KOPT-K1 (cell line): ENCODE measurements around the gene CTRL.

Experiments used
- H3K27ac ChIP-seq: fragments of 200-600 bp; sonication (generic); 2 replicates; pipeline ENCODE4 v1.5.1; 2016; ENCODE audit warnings: antibody characterized with exemption, mild to moderate bottlenecking, low read depth, low read length; ENCODE audit not compliant: poor library complexity, severe bottlenecking
- H3K36me3 ChIP-seq: fragments of 200-600 bp; sonication (generic); 2 replicates; pipeline ENCODE4 v1.5.1; 2017; ENCODE audit warnings: antibody characterized with exemption, mild to moderate bottlenecking, low read length, moderate library complexity; ENCODE audit not compliant: insufficient read depth
- H3K9me3 ChIP-seq: fragments of 200-600 bp; sonication (generic); 2 replicates; pipeline ENCODE4 v1.5.1; 2017; ENCODE audit warnings: antibody characterized with exemption, low read length, mild to moderate bottlenecking; ENCODE audit not compliant: insufficient read depth, poor library complexity, severe bottlenecking

CTRL gene

GRCh38 chr16:67966549-67967182 lies 35.0 kb upstream of the CTRL start:
- Histone ChIP-seq H3K36me3 (peaks cover 17% of the 10 kb centered on the region; the same call in 1 of the 2 replicates), H3K9me3 (no peaks in the 10 kb centered on the region), H3K27ac (no peak overlapping the region)

GRCh38 chr16:67965668-67966548 lies 34.2 kb upstream of the CTRL start:
- Histone ChIP-seq H3K9me3 (no peaks in the 10 kb centered on the region), H3K36me3 (peaks cover 24% of the 10 kb centered on the region; the same call in 1 of the 2 replicates), H3K27ac (no peak overlapping the region)

- H3K9me3 ChIP-seq, result no peaks in the 10 kb centered on the region
- H3K27ac ChIP-seq, result no peak overlapping the region
- H3K36me3 ChIP-seq, result peaks cover 35% of the 10 kb centered on the region
Measured at GRCh38 chr16:67964477-67965131, 32.9 kb upstream of the CTRL start.

GRCh38 chr16:67963662-67964321 lies 32.1 kb upstream of the CTRL start:
- Histone ChIP-seq H3K27ac (no peak overlapping the region), H3K36me3 (peaks cover 43% of the 10 kb centered on the region), H3K9me3 (no peaks in the 10 kb centered on the region)

- H3K27ac ChIP-seq, result no peak overlapping the region
- peaks cover 47% of the 10 kb centered on the region for H3K36me3 ChIP-seq
Measured at GRCh38 chr16:67963292-67963661, 31.6 kb upstream of the CTRL start.

GRCh38 chr16:67962135-67962534 lies 30.5 kb upstream of the CTRL start:
- H3K27ac ChIP-seq, result no peak overlapping the region
- H3K36me3 ChIP-seq, result peaks cover 56% of the 10 kb centered on the region
- H3K9me3 ChIP-seq, result no peaks in the 10 kb centered on the region

More at GRCh38 chr16:67963292-67963661, 31.6 kb upstream of the CTRL start:
- H3K9me3 ChIP-seq, result no peaks in the 10 kb centered on the region

GRCh38 chr16:67961551-67961957 lies 29.9 kb upstream of the CTRL start:
- Histone ChIP-seq H3K27ac (no peak overlapping the region), H3K9me3 (no peaks in the 10 kb centered on the region), H3K36me3 (peaks cover 56% of the 10 kb centered on the region)

- peaks cover 60% of the 10 kb centered on the region for H3K36me3 ChIP-seq
- H3K27ac ChIP-seq, result no peak overlapping the region
- no peaks in the 10 kb centered on the region for H3K9me3 ChIP-seq
Measured at GRCh38 chr16:67959536-67960329, 28.1 kb upstream of the CTRL start.

GRCh38 chr16:67957622-67958021 lies 26.0 kb upstream of the CTRL start:
- H3K27ac ChIP-seq, result no peak overlapping the region
- H3K36me3 ChIP-seq, result peaks cover 68% of the 10 kb centered on the region
- H3K9me3 ChIP-seq, result no peaks in the 10 kb centered on the region

GRCh38 chr16:67954421-67955196 lies 22.9 kb upstream of the CTRL start:
- Histone ChIP-seq H3K27ac (no peak overlapping the region), H3K36me3 (peaks cover 66% of the 10 kb centered on the region; the same call in 1 of the 2 replicates), H3K9me3 (no peaks in the 10 kb centered on the region)

GRCh38 chr16:67953641-67954375 lies 22.1 kb upstream of the CTRL start:
- Histone ChIP-seq H3K36me3 (peaks cover 63% of the 10 kb centered on the region; the same call in 1 of the 2 replicates), H3K9me3 (no peaks in the 10 kb centered on the region), H3K27ac (no peak overlapping the region)

GRCh38 chr16:67951485-67951884 lies 19.8 kb upstream of the CTRL start:
- Histone ChIP-seq H3K9me3 (no peaks in the 10 kb centered on the region), H3K36me3 (peaks cover 72% of the 10 kb centered on the region; the same call in 1 of the 2 replicates), H3K27ac (no peak overlapping the region)

- H3K36me3 ChIP-seq, result peaks cover 83% of the 10 kb centered on the region; the same call in 1 of the 2 replicates
- no peaks in the 10 kb centered on the region for H3K9me3 ChIP-seq
- no peak overlapping the region for H3K27ac ChIP-seq
Measured at GRCh38 chr16:67950335-67950843, 18.7 kb upstream of the CTRL start.
